ENCODE data around the gene ATP1A2. TPM values are rescaled to one million over a fixed set of nuclear protein-coding genes. Genes with fewer than 3 reads are reported as not detected.

ATP1A2 gene
- total and polyA plus RNA-seq, 2 of the 8 experiments (the other 6 are each of a cell fraction or from before 2014, with no cell fraction given) = 39.7 to 40.8 TPM

- Histone ChIP-seq H4K5ac (ENCODE audit: insufficient read length, low read depth, low read length) (no peak overlapping the region), H4K20me1 (replicated peaks in 1 of 2; ENCODE audit: control insufficient read depth in 1 of 2, insufficient read depth in 2 of 2, low read length in 2 of 2) (no peaks in the 10 kb centered on the region), H2BK15ac (ENCODE audit: low read length) (peak overlapping the region; percentile 93), H2BK120ac (replicated peaks; ENCODE audit: low read depth, low read length) (no peak overlapping the region), H3K18ac (ENCODE audit: extremely low read depth, low read length) (peak overlapping the region; percentile 84), H3K14ac (ENCODE audit: insufficient read length) (no peak overlapping the region), H4K91ac (replicated peaks; ENCODE audit: insufficient read length, low read length) (peak overlapping the region; percentile 67), H2AFZ (ENCODE audit: low read length) (no peak overlapping the region), H3K4me2 (ENCODE audit: insufficient read depth in 1 of 2, low read depth in 2 of 2, low read length in 2 of 2) (peak overlapping the region; percentile 71 to 96), H3K36me3 (ENCODE audit: control insufficient read depth in 2 of 4, insufficient read depth in 4 of 4, low read length in 3 of 4) (peaks cover 5 to 24% (median 15%) of the 10 kb centered on the region in 4 experiments; a peak in 5 of 8 replicates), H3K4me1 (replicated peaks in 1 of 4; ENCODE audit: control insufficient read depth in 3 of 4, insufficient read depth in 4 of 4, low read length in 3 of 4) (peaks cover 9 to 45% (median 31%) of the 10 kb centered on the region in 4 experiments), H2BK5ac (ENCODE audit: low read depth, low read length) (peak overlapping the region; percentile 87), H3K56ac (replicated peaks; ENCODE audit: insufficient read length, low read depth, low read length) (no peak overlapping the region), H3K4ac (replicated peaks; ENCODE audit: insufficient read length, low read depth, low read length) (peak overlapping the region; percentile 34), H3K27ac (ENCODE audit: low read depth, low read length) (peak overlapping the region; percentile 37; the same call in 1 of the 2 replicates), H2BK20ac (ENCODE audit: low read length) (peak overlapping the region; percentile 29; the same call in 1 of the 2 replicates), H3K79me1 (ENCODE audit: low read depth, low read length) (peaks cover 14% of the 10 kb centered on the region), H3K79me2 (ENCODE audit: control insufficient read depth in 1 of 2, insufficient read depth in 2 of 2, low read length in 2 of 2) (peaks cover 0 to 36% of the 10 kb centered on the region in 2 experiments; a peak in 2 of 4 replicates), H3K23ac (ENCODE audit: insufficient read length) (no peak overlapping the region), H3K9ac (replicated peaks in 1 of 4; ENCODE audit: extremely low read depth in 1 of 4, low read depth in 3 of 4, low read length in 3 of 4) (peak overlapping the region; percentile 8 to 59 (median 30); a peak in 3 of 7 replicates), H3K4me3 (ENCODE audit: extremely low read depth in 1 of 4, insufficient read depth in 2 of 4, low read depth in 3 of 4, low read length in 4 of 4) (peak overlapping the region; percentile 59 to 92 (median 80)), H2BK12ac (ENCODE audit: low read depth, low read length) (peak overlapping the region; percentile 95; the same call in 1 of the 2 replicates), H3K27me3 (replicated peaks in 1 of 4; ENCODE audit: control insufficient read depth in 3 of 4, extremely low read depth in 1 of 4, insufficient read depth in 3 of 4, low read length in 3 of 4) (no peaks in the 10 kb centered on the region), H2AK5ac (ENCODE audit: low read depth, low read length) (peak overlapping the region; percentile 75; the same call in 1 of the 2 replicates), H3K23me2 (ENCODE audit: low read depth, low read length) (peaks cover 19% of the 10 kb centered on the region), H3K9me3 (ENCODE audit: insufficient read depth in 2 of 2, low read depth in 1 of 2, low read length in 1 of 2) (no peaks in the 10 kb centered on the region; a peak in 1 of 4 replicates), H4K8ac (ENCODE audit: extremely low read depth, insufficient read depth, low read length) (no peak overlapping the region)
- ChIA-PET CTCF (ENCODE audit: partially characterized antibody) (interaction anchor here (0.7 to 50.1 kb wide), 11 partner anchors 9 to 122 kb away, joined by 3 to 1874 read pairs (median 6); partner anchors contain the start of genes CASQ1, KCNJ10 and KCNJ9), POLR2A (ENCODE audit: partially characterized antibody) (interaction anchor here (0.7 to 5.1 kb wide), 12 partner anchors 11 to 187 kb away, joined by 3 to 39 read pairs (median 4); partner anchors contain the start of genes ATP1A2, DCAF8, KCNJ10 and KCNJ9)
- 51% methylated on average over 5 of the region's 5 CpGs; no CpG with 5 or more reads in 1 of the 2 experiments for WGBS, 2 experiments (ENCODE audit: extremely low coverage in 1 of 2, insufficient coverage in 1 of 2, insufficient read length in 1 of 2, insufficient replicate concordance in 2 of 2, low coverage in 1 of 2, low lambda C conversion rate in 2 of 2, missing lambda C conversion rate in 1 of 2)
- DNase-seq (ENCODE audit: low read depth in 1 of 2, low spot score in 2 of 2) (no peak), FAIRE-seq (no peak)
- TF ChIP-seq, protein P1, sequence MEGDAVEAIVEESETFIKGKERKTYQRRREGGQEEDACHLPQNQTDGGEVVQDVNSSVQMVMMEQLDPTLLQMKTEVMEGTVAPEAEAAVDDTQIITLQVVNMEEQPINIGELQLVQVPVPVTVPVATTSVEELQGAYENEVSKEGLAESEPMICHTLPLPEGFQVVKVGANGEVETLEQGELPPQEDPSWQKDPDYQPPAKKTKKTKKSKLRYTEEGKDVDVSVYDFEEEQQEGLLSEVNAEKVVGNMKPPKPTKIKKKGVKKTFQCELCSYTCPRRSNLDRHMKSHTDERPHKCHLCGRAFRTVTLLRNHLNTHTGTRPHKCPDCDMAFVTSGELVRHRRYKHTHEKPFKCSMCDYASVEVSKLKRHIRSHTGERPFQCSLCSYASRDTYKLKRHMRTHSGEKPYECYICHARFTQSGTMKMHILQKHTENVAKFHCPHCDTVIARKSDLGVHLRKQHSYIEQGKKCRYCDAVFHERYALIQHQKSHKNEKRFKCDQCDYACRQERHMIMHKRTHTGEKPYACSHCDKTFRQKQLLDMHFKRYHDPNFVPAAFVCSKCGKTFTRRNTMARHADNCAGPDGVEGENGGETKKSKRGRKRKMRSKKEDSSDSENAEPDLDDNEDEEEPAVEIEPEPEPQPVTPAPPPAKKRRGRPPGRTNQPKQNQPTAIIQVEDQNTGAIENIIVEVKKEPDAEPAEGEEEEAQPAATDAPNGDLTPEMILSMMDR (IDR thresholded peaks at IDR 0.05; ENCODE audit: control extremely low read depth in 1 of 3, insufficient read depth in 1 of 3, low read depth in 1 of 3, low read length in 3 of 3) = no peak
- no peak for TF ChIP-seq SP2 (IDR thresholded peaks at IDR 0.05; ENCODE audit: low read length)
- TF ChIP-seq JUND (IDR thresholded peaks at IDR 0.05; ENCODE audit: low read length) = no peak
- TF ChIP-seq TEAD4 (IDR thresholded peaks at IDR 0.05; ENCODE audit: low read depth, low read length) = no peak
- TF ChIP-seq BCL11A (IDR thresholded peaks at IDR 0.05; ENCODE audit: low read depth in 2 of 2, low read length in 2 of 2) = no peak
- TF ChIP-seq FOSL1 (IDR thresholded peaks at IDR 0.05; ENCODE audit: insufficient read depth, low read depth, low read length) = no peak
- TF ChIP-seq SIN3A (conservative IDR thresholded peaks at IDR 0.05 in 1 of 2, IDR thresholded peaks at IDR 0.05 in 1 of 2; ENCODE audit: low read depth in 1 of 2, low read length in 2 of 2) = 0 out of 4 replicates have a peak, but pooled peaks of 1 of the 2 experiments have one; percentile 2
- TF ChIP-seq CBX8 (IDR thresholded peaks at IDR 0.05; ENCODE audit: borderline replicate concordance, low read depth, low read length) = no peak
These were observed 18.2 kb upstream of the ATP1A2 start for GRCh38 chr1:160097151-160097910.
